ENCODE results near the gene NPHP4. TPM values are rescaled to one million over a fixed set of nuclear protein-coding genes. Genes with fewer than 3 reads are reported as not detected.
A peak's percentile ranks its signal among the peaks of the same experiment; 100 is the strongest.

The NPHP4 gene
- total RNA-seq, 2 donors from 2014 or later: 11.4 to 32.2 TPM

DNA sequence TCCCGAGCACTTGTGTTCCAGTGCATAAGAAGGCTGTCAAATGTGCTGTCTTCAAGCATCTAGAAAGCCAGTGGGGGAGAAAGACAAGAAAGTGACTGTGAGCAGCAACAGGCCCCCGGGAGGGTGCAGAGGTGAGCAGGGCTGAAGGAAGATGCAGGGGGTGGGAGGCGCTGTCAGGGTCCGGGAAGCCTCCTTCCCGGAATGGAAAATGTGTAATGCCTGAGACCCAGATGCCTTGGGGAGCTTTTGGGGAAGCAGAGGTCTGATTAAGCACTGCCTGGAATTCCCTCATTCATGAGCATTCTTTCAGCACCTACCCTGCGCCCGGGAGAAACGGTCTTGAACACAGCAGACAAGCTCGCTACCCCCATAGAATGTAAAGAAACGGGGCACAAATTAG, 1.3 kb downstream of the NPHP4 start:
- Histone ChIP-seq H3K4me3 (peak overlapping the region; percentile 65 to 70), H3K4me1 (replicated peaks) (peaks cover 8% of the 10 kb centered on the region), H3K9me3 (no peaks in the 10 kb centered on the region), H3K36me3 (no peaks in the 10 kb centered on the region), H3K27me3 (replicated peaks; ENCODE audit: insufficient read depth) (no peaks in the 10 kb centered on the region), H3K27ac (no peak overlapping the region)
- no peak for TF ChIP-seq POLR2A (IDR thresholded peaks at IDR 0.05)
- TF ChIP-seq, protein P1, sequence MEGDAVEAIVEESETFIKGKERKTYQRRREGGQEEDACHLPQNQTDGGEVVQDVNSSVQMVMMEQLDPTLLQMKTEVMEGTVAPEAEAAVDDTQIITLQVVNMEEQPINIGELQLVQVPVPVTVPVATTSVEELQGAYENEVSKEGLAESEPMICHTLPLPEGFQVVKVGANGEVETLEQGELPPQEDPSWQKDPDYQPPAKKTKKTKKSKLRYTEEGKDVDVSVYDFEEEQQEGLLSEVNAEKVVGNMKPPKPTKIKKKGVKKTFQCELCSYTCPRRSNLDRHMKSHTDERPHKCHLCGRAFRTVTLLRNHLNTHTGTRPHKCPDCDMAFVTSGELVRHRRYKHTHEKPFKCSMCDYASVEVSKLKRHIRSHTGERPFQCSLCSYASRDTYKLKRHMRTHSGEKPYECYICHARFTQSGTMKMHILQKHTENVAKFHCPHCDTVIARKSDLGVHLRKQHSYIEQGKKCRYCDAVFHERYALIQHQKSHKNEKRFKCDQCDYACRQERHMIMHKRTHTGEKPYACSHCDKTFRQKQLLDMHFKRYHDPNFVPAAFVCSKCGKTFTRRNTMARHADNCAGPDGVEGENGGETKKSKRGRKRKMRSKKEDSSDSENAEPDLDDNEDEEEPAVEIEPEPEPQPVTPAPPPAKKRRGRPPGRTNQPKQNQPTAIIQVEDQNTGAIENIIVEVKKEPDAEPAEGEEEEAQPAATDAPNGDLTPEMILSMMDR (IDR thresholded peaks at IDR 0.05): no peak
- TF ChIP-seq POLR2AphosphoS5 (IDR thresholded peaks at IDR 0.05): no peak
- WGBS: 50% methylated on average over 10 of the region's 10 CpGs
- no peak for DNase-seq (ENCODE audit: low spot score)
- intact Hi-C loops (cut with DNase I): loop anchor here (5.0 kb wide), 1 partner anchor 191 kb away; the partner anchor contains the start of gene CHD5

DNA sequence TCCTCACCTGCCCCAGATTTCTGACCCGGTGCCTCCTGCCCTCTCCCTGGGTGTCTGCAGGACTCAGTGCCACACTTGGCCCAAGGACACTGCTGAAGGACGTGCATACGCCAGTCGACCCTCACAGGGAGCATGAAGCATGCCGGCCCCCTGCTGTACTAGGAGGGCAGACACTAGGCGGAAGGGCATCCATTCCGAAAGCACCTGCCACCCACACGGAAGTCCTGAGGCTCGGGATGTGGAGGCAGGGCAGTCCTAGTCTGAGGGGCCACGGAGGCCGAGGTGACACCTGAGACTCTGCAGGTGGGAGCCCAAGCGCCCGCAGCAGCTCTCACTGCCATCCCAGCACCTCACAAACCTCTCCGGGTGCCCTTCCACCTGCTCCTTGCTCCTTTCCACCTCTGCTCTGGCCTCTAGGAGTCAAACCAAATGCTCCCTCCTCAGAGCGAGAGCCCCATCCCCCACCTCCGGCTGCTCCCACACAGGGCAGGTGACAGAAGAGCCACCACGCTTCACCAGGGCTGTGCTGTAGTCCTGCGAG, 2.4 kb downstream of the NPHP4 start:
- H3K4me3 ChIP-seq: no peak overlapping the region
- no peaks in the 10 kb centered on the region for H3K27me3 ChIP-seq (replicated peaks; ENCODE audit: insufficient read depth)
- WGBS: 87% methylated on average over 14 of the region's 18 CpGs
- peaks cover 8% of the 10 kb centered on the region for H3K4me1 ChIP-seq (replicated peaks)
- intact Hi-C loops (cut with DNase I): loop anchor here (5.0 kb wide), 1 partner anchor 192 kb away; the partner anchor contains the start of gene CHD5
- DNase-seq (ENCODE audit: low spot score): no peak
- no peaks in the 10 kb centered on the region for H3K36me3 ChIP-seq
- TF ChIP-seq, protein P1 (IDR thresholded peaks at IDR 0.05): no peak
- TF ChIP-seq POLR2AphosphoS5 (IDR thresholded peaks at IDR 0.05): no peak
- no peak overlapping the region for H3K27ac ChIP-seq
- no peaks in the 10 kb centered on the region for H3K9me3 ChIP-seq

DNA sequence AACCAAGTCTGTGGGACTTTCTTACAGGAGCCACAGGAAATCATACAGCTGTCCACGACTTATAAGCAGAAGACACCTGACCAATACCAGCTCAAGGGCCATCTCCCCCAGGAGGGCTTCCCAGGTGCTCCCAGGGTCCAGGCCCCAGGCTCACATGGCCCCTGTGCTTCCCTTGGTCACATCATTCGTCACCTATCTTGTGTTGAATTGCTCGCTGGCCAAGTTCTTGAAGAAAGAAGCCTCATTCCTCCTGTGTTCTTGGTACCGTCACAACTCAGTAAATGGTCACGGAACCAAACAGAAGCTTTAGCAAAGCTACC, 3.0 kb downstream of the NPHP4 start:
- H3K9me3 ChIP-seq: no peaks in the 10 kb centered on the region
- H3K27me3 ChIP-seq (replicated peaks; ENCODE audit: insufficient read depth): no peaks in the 10 kb centered on the region
- H3K27ac ChIP-seq: no peak overlapping the region
- TF ChIP-seq POLR2A (IDR thresholded peaks at IDR 0.05) (no peak), POLR2AphosphoS5 (IDR thresholded peaks at IDR 0.05) (no peak)
- TF ChIP-seq, protein P1 (IDR thresholded peaks at IDR 0.05): no peak
- DNase-seq (ENCODE audit: low spot score): no peak
- 98% methylated on average over 5 of the region's 5 CpGs for WGBS
- intact Hi-C loops (cut with DNase I): no loop called here
- no peak overlapping the region for H3K4me3 ChIP-seq
- H3K36me3 ChIP-seq: no peaks in the 10 kb centered on the region
- peaks cover 8% of the 10 kb centered on the region for H3K4me1 ChIP-seq (replicated peaks)

DNA sequence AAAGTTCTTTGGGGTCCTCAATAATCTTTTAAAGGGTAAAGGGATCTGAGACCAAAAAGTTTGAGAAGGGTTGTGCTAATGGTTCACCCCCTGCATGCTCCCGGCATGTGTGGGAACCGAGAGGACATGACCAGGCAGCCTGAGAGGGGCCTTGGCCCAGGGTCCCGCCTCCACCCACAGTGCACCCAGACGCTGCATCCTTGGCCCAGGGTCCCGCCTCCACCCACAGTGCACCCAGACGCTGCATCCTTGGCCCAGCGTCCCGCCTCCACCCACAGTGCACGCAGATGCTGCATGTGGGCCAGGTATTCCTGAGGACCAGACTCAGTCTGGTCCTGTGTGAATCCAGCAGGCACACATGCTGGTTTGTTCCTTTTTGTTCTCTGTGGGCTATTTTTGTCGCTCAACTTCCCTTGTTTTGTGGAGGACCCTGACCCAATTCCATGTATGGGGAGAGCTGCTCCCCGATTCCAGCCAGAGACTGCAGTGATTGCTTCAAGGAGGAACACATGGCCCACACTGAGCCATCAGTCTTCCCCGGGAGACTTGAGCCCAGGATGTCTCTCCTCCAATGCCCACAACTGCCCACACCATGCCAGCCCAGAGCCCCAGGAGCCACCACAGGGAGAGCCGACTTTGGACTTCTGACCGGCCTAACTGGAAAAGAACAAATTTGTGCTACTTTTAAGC, 3.5 kb downstream of the NPHP4 start:
- Histone ChIP-seq H3K27me3 (replicated peaks; ENCODE audit: insufficient read depth) (no peaks in the 10 kb centered on the region), H3K9me3 (no peaks in the 10 kb centered on the region), H3K36me3 (no peaks in the 10 kb centered on the region), H3K4me1 (replicated peaks) (peaks cover 8% of the 10 kb centered on the region), H3K27ac (no peak overlapping the region), H3K4me3 (no peak overlapping the region)
- DNase-seq (ENCODE audit: low spot score): no peak
- TF ChIP-seq POLR2A (IDR thresholded peaks at IDR 0.05) (no peak), POLR2AphosphoS5 (IDR thresholded peaks at IDR 0.05) (no peak)
- TF ChIP-seq, protein P1 (IDR thresholded peaks at IDR 0.05): no peak
- intact Hi-C loops (cut with DNase I): no loop called here
- 89% methylated on average over 14 of the region's 14 CpGs for WGBS

DNA sequence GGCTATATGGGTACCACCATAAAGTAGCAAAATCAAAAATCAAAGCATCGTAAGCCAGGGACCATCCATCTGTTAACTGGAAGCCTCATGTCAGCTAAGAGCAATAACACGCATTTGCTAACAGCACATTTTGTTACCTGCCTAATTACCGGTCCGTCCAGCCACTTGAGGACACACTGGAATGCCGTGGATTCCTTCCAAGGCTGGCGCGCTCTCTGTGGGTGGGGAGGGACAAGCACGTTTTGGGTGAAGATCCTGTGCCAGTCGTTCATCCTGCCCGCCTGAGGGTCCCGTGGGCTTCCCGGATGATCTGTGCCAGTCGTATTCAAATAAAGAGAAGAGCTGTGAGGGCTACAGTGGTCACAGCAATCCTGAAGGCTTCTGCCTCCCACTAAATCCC, 6.2 kb downstream of the NPHP4 start:
- H3K4me1 ChIP-seq (replicated peaks): no peaks in the 10 kb centered on the region
- no peak overlapping the region for H3K27ac ChIP-seq
- H3K27me3 ChIP-seq (replicated peaks; ENCODE audit: insufficient read depth): no peaks in the 10 kb centered on the region
- DNase-seq (ENCODE audit: low spot score): no peak
- WGBS: 61% methylated on average over 13 of the region's 13 CpGs
- H3K4me3 ChIP-seq: no peak overlapping the region
- intact Hi-C loops (cut with DNase I): no loop called here
- no peaks in the 10 kb centered on the region for H3K9me3 ChIP-seq
- no peaks in the 10 kb centered on the region for H3K36me3 ChIP-seq
- TF ChIP-seq POLR2AphosphoS5 (IDR thresholded peaks at IDR 0.05) (peak; percentile 32), POLR2A (IDR thresholded peaks at IDR 0.05) (no peak)
